Astrocyte (in vitro differentiated cells and primary cell): ENCODE measurements around the gene CDC34.

Experiments
- EZH2 ChIP-seq: IDR thresholded peaks from 2 replicates; pipeline ENCODE4 v1.6.1; 2012; ENCODE audit warnings: mild to moderate bottlenecking, low read length, inconsistent platforms; ENCODE audit not compliant: insufficient read depth
- TF ChIP-seq, protein P1 (sequence below): IDR thresholded peaks from 2 replicates; pipeline ENCODE4 v1.5.1; 2011; ENCODE audit warnings: low read depth, mild to moderate bottlenecking, inconsistent platforms, low read length, moderate library complexity; ENCODE audit not compliant: insufficient read depth

DNA sequence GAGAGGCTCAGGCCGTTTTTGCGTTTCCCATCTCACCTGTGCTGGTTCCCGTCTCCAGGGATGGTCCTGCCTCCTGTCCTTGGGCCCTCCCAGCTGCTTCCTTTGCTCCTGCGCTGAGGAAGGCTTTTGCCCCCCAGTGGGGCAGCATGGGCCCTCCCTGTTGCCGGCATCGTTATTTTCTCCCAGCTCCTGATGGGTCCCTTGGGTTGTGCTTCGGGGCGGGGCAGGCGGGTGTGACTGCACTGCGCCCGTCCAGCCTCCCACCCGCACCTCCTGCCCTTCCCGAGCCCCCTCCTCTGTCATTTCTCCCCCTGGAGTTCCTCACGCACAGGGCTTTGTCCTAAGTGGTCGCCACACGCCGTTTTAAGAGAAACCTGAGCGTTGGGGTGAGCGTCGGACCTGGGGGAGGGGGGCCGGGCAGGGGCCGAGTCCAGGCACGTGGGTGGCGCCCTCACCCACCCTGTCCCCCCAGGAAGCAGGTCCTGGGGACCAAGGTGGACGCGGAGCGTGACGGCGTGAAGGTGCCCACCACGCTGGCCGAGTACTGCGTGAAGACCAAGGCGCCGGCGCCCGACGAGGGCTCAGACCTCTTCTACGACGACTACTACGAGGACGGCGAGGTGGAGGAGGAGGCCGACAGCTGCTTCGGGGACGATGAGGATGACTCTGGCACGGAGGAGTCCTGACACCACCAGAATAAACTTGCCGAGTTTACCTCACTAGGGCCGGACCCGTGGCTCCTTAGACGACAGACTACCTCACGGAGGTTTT is 9.5 kb downstream of the CDC34 start:
- TF ChIP-seq, protein P1, sequence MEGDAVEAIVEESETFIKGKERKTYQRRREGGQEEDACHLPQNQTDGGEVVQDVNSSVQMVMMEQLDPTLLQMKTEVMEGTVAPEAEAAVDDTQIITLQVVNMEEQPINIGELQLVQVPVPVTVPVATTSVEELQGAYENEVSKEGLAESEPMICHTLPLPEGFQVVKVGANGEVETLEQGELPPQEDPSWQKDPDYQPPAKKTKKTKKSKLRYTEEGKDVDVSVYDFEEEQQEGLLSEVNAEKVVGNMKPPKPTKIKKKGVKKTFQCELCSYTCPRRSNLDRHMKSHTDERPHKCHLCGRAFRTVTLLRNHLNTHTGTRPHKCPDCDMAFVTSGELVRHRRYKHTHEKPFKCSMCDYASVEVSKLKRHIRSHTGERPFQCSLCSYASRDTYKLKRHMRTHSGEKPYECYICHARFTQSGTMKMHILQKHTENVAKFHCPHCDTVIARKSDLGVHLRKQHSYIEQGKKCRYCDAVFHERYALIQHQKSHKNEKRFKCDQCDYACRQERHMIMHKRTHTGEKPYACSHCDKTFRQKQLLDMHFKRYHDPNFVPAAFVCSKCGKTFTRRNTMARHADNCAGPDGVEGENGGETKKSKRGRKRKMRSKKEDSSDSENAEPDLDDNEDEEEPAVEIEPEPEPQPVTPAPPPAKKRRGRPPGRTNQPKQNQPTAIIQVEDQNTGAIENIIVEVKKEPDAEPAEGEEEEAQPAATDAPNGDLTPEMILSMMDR = no peak
- no peak for TF ChIP-seq EZH2
